Caco-2 (cell line): ENCODE data around the gene HELB. TPM values are rescaled to one million over a fixed set of nuclear protein-coding genes. Genes with fewer than 3 reads are reported as not detected.

Experiments
- BruUV-seq: library from RNA; stranded (reverse); fragments of 400-500 nt; replicated peaks from 2 replicates; lab custom pipeline; 2021; lab: Mats Ljungman, UMichigan
- CTCF ChIA-PET: fragments of 300-600 bp; sonication (Branson Sonifier 250); formaldehyde crosslinking; loops from one replicate; lab custom pipeline; 2022; ENCODE audit warnings: antibody characterized with exemption; lab: Charles Lee
- POLR2A ChIA-PET: fragments of 300-600 bp; sonication (Branson Sonifier 250); formaldehyde crosslinking; loops from one replicate; lab custom pipeline; 2022; ENCODE audit warnings: antibody characterized with exemption; lab: Charles Lee
- DNase-seq, 2 experiments: peaks; one replicate each; pipeline versions ENCODE4 v3.0.0 to v3.0.0-alpha.2; 2020 to 2022
- H3K27me3 ChIP-seq: replicated peaks from 2 replicates; pipeline ENCODE4 v1.6.0; 2011; ENCODE audit warnings: low read length; ENCODE audit not compliant: control insufficient read depth, insufficient read depth
- H3K36me3 ChIP-seq: 2 replicates; pipeline ENCODE4 v1.5.1; 2011; ENCODE audit warnings: low read length; ENCODE audit not compliant: control insufficient read depth, insufficient read depth
- H3K4me1 ChIP-seq: fragments of 250-450 bp; sonication (Bioruptor Pico); 2 replicates; pipeline ENCODE4 v1.5.1; 2020; ENCODE audit warnings: mild to moderate bottlenecking
- H3K4me3 ChIP-seq: 2 replicates; pipeline ENCODE4 v1.5.1; 2011; ENCODE audit warnings: low read depth, mild to moderate bottlenecking, control low read depth, low read length
- H3K9me3 ChIP-seq: fragments of 250-450 bp; sonication (Bioruptor Pico); 2 replicates; pipeline ENCODE4 v1.5.1; 2020; ENCODE audit warnings: mild to moderate bottlenecking, moderate library complexity
- H3K27ac Mint-ChIP-seq: one replicate; pipeline ENCODE4 v1.8.0; 2022; ENCODE audit warnings: mixed read lengths; ENCODE audit not compliant: unreplicated experiment
- H3K27me3 Mint-ChIP-seq: one replicate; pipeline ENCODE4 v1.8.0; 2022; ENCODE audit warnings: mixed read lengths; ENCODE audit not compliant: insufficient read depth, unreplicated experiment
- H3K36me3 Mint-ChIP-seq: one replicate; pipeline ENCODE4 v1.8.0; 2022; ENCODE audit warnings: mild to moderate bottlenecking, mixed read lengths; ENCODE audit not compliant: insufficient read depth, unreplicated experiment
- H3K4me1 Mint-ChIP-seq: one replicate; pipeline ENCODE4 v1.8.0; 2022; ENCODE audit warnings: low read depth, mixed read lengths; ENCODE audit not compliant: unreplicated experiment
- H3K4me3 Mint-ChIP-seq: one replicate; pipeline ENCODE4 v1.8.0; 2022; ENCODE audit warnings: mild to moderate bottlenecking, moderate library complexity, mixed read lengths; ENCODE audit not compliant: unreplicated experiment
- H3K9me3 Mint-ChIP-seq: one replicate; pipeline ENCODE4 v1.8.0; 2022; ENCODE audit warnings: mixed read lengths; ENCODE audit not compliant: unreplicated experiment
- intact Hi-C: fragments of 100-400 bp; cut with micrococcal nuclease; formaldehyde crosslinking; loops from one replicate; pipeline ENCODE4 v1.10.0; 2022; ENCODE audit not compliant: unreplicated experiment
- total RNA-seq: library from RNA; stranded (reverse); gene quantifications from 2 replicates; pipeline ENCODE4 v1.2.3, GENCODE V29; 2022
- TF ChIP-seq, protein P1 (sequence below), 2 experiments: fragments of 200-600 bp in 1 of 2; IDR thresholded peaks; 1 replicate in 1 of 2; 2 replicates in 1 of 2; pipeline versions ENCODE4 v1.5.1 to v1.8.0; 2011 to 2022; ENCODE audit warnings: antibody characterized with exemption in 1 of 2, control low read depth in 1 of 2, inconsistent platforms in 1 of 2, low read depth in 1 of 2, low read length in 1 of 2, mild to moderate bottlenecking in 1 of 2, moderate library complexity in 1 of 2; ENCODE audit not compliant: insufficient read depth in 1 of 2, severe bottlenecking in 1 of 2, unreplicated experiment in 1 of 2

HELB gene
- total RNA-seq, 1 experiment from 2014 or later = 3.4 TPM

DNA sequence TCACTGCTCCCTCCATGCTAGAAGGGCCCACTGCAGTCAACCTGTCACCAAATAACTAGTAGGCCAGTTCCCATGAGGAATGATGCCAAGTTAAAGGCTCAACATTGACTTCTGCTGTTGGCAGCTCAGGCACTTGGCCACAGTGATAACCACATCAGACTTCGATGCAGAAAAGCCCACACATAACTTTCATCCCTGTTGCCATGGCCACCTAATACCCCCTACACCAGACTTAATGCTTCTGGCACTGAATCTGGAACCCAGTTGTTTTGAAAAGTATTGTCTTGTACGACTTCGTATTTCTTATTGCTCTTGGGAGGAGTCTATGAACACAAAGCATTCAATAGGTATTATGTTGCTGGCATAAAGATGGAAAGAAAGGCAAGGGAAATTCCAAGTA, 44.3 kb upstream of the HELB start:
- H3K4me1 ChIP-seq = no peaks in the 10 kb centered on the region
- intact Hi-C loops = no loop called here
- BruUV-seq = no TSS peak
- H3K4me3 ChIP-seq = no peak overlapping the region
- H3K9me3 ChIP-seq = no peaks in the 10 kb centered on the region
- ChIA-PET POLR2A (no interaction called here), CTCF (no interaction called here)
- no peaks in the 10 kb centered on the region for H3K36me3 Mint-ChIP-seq
- H3K9me3 Mint-ChIP-seq = no peaks in the 10 kb centered on the region
- peaks cover 21% of the 10 kb centered on the region for H3K27me3 Mint-ChIP-seq
- no peak overlapping the region for H3K27ac Mint-ChIP-seq
- no peaks in the 10 kb centered on the region for H3K27me3 ChIP-seq
- no peaks in the 10 kb centered on the region for H3K36me3 ChIP-seq
- no peaks in the 10 kb centered on the region for H3K4me1 Mint-ChIP-seq
- H3K4me3 Mint-ChIP-seq = no peak overlapping the region
- no peak for DNase-seq
- TF ChIP-seq, protein P1, sequence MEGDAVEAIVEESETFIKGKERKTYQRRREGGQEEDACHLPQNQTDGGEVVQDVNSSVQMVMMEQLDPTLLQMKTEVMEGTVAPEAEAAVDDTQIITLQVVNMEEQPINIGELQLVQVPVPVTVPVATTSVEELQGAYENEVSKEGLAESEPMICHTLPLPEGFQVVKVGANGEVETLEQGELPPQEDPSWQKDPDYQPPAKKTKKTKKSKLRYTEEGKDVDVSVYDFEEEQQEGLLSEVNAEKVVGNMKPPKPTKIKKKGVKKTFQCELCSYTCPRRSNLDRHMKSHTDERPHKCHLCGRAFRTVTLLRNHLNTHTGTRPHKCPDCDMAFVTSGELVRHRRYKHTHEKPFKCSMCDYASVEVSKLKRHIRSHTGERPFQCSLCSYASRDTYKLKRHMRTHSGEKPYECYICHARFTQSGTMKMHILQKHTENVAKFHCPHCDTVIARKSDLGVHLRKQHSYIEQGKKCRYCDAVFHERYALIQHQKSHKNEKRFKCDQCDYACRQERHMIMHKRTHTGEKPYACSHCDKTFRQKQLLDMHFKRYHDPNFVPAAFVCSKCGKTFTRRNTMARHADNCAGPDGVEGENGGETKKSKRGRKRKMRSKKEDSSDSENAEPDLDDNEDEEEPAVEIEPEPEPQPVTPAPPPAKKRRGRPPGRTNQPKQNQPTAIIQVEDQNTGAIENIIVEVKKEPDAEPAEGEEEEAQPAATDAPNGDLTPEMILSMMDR (IDR thresholded peaks at IDR 0.05; ENCODE audit: insufficient read depth in 1 of 2, low read depth in 1 of 2, low read length in 1 of 2, severe bottlenecking in 1 of 2, unreplicated experiment in 1 of 2) = no peak

DNA sequence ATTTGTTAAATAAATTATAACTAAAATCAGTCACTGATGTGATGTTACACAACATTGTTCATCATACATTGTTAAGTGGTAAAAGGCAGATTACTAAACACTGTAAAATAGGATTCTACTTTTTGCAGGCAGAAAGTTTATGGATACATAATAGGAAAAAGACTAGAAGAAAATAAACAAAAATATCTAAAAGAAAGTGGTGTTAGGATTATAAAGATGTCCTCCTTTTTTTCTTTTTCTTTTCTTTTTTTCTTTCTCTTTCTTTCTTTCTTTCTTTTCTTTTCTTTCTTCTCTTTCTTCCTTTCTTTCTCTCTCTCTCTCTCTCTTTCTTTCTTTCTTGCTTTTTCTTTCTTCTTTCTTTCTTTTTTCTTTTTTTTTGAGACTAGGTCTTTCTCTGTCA, 39.6 kb upstream of the HELB start:
- ChIA-PET CTCF (no interaction called here), POLR2A (no interaction called here)
- Histone ChIP-seq H3K4me3 (no peak overlapping the region), H3K36me3 (no peaks in the 10 kb centered on the region), H3K9me3 (no peaks in the 10 kb centered on the region), H3K4me1 (no peaks in the 10 kb centered on the region), H3K27me3 (no peaks in the 10 kb centered on the region)
- Mint-ChIP-seq H3K27me3 (peaks cover 29% of the 10 kb centered on the region), H3K36me3 (no peaks in the 10 kb centered on the region), H3K27ac (no peak overlapping the region), H3K4me1 (no peaks in the 10 kb centered on the region), H3K4me3 (no peak overlapping the region), H3K9me3 (no peaks in the 10 kb centered on the region)
- TF ChIP-seq, protein P1 (IDR thresholded peaks at IDR 0.05; ENCODE audit: insufficient read depth in 1 of 2, low read depth in 1 of 2, low read length in 1 of 2, severe bottlenecking in 1 of 2, unreplicated experiment in 1 of 2) = no peak
- intact Hi-C loops = no loop called here
- no peak for DNase-seq
- no TSS peak for BruUV-seq

DNA sequence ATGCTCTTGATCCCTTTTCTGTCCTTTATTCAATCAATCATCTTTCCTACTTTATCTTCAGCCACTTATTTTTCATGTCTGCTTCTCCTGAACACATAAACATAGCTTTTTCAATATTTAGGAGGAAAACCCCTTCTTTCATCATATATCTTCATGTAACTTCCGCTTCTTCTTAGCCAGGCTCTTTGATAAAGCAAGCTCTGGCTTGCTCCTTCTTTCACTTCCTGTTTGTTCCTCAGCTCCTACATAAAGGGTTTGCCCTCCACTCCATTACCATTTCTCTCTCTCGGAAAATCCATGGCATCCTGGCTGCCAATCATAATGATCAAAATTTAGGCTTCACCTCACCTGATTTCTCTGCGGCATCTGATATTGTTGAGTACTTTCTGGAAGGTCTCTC, 33.7 kb upstream of the HELB start:
- H3K4me1 ChIP-seq = no peaks in the 10 kb centered on the region
- H3K27me3 ChIP-seq = no peaks in the 10 kb centered on the region; the same call in 1 of the 2 replicates
- H3K36me3 ChIP-seq = no peaks in the 10 kb centered on the region
- H3K9me3 ChIP-seq = no peaks in the 10 kb centered on the region
- TF ChIP-seq, protein P1 (IDR thresholded peaks at IDR 0.05; ENCODE audit: insufficient read depth in 1 of 2, low read depth in 1 of 2, low read length in 1 of 2, severe bottlenecking in 1 of 2, unreplicated experiment in 1 of 2) = no peak
- H3K27ac Mint-ChIP-seq = no peak overlapping the region
- intact Hi-C loops = loop anchor here (2.0 kb wide), 1 partner anchor 140 kb away; no protein-coding TSS in a partner anchor
- no peak overlapping the region for H3K4me3 Mint-ChIP-seq
- no TSS peak for BruUV-seq
- CTCF ChIA-PET = interaction anchor here (1.7 kb wide), 1 partner anchor 33 kb away, joined by 5 read pairs; no protein-coding TSS in a partner anchor
- DNase-seq = no peak
- H3K27me3 Mint-ChIP-seq = peaks cover 12% of the 10 kb centered on the region
- no peak overlapping the region for H3K4me3 ChIP-seq
- no peaks in the 10 kb centered on the region for H3K4me1 Mint-ChIP-seq
- H3K36me3 Mint-ChIP-seq = no peaks in the 10 kb centered on the region
- POLR2A ChIA-PET = no interaction called here
- H3K9me3 Mint-ChIP-seq = no peaks in the 10 kb centered on the region
